Left lung (tissue), 10 donors: Measurements from ENCODE around the gene HBB. TPM values are rescaled to one million over a fixed set of nuclear protein-coding genes. Genes with fewer than 3 reads are reported as not detected.

ENCODE experiments used
- ATAC-seq: fragments of 200-7000 bp; cut with Tn5 transposase; one replicate; pipeline ENCODE4 v1.9.1; 2020; ENCODE audit warnings: moderate library complexity
- DNase-seq, 4 donors: peaks; one replicate each; pipeline ENCODE4 v3.0.0-alpha.2; 2013 to 2020
- H3K27ac ChIP-seq, 2 donors: fragments of 200-600 bp; sonication (generic) in 1 of 2; one replicate each; pipeline versions ENCODE4 v1.5.0 to v1.8.0; 2020 to 2021
- H3K27me3 ChIP-seq, 2 donors: fragments of 200-600 bp; sonication (generic) in 1 of 2; one replicate each; pipeline versions ENCODE4 v1.5.0 to v1.8.0; 2020 to 2021
- H3K36me3 ChIP-seq, 2 donors: fragments of 200-600 bp; sonication (generic) in 1 of 2; one replicate each; pipeline versions ENCODE4 v1.5.0 to v1.8.0; 2020 to 2021
- H3K4me1 ChIP-seq, 2 donors: fragments of 200-600 bp; one replicate each; pipeline ENCODE4 v1.8.0; 2021
- H3K4me3 ChIP-seq, 2 donors: fragments of 200-600 bp; sonication (generic) in 1 of 2; one replicate each; pipeline versions ENCODE4 v1.5.0 to v1.8.0; 2020 to 2021; ENCODE audit warnings: mild to moderate bottlenecking in 1 of 2
- H3K9me3 ChIP-seq, 2 donors: fragments of 200-600 bp; sonication (generic) in 1 of 2; one replicate each; pipeline versions ENCODE4 v1.5.0 to v1.8.0; 2020 to 2021
- intact Hi-C, 2 donors: fragments of 100-400 bp; cut with DNase I; formaldehyde crosslinking; loops; one replicate each; pipeline versions ENCODE4 v1.11.2 to v1.14.2; 2022
- polyA plus RNA-seq, 6 donors: library from polyadenylated mRNA; unstranded; fragments of 120-200 nt; gene quantifications; one replicate each; pipeline ENCODE4 v1.2.1, GENCODE V29; 2013; ENCODE audit not compliant: insufficient read length in 6 of 6
- total RNA-seq, 2 donors: library from RNA; stranded (reverse); fragmentation: NEBNext Ultra II Directional; extraction: Animal tissue kit (Norgen Biotek cat#: 25700); gene quantifications; one replicate each; pipeline ENCODE4 v1.2.1, GENCODE V29; 2021
- TF ChIP-seq, protein P1 (sequence below), 2 donors: fragments of 200-600 bp; sonication (generic) in 1 of 2; IDR thresholded peaks; one replicate each; pipeline versions ENCODE4 v1.5.0 to v1.8.0; 2021; ENCODE audit warnings: antibody characterized with exemption in 2 of 2
- donor health status: DM: no; HTN: yes; CAD: no.
- donor health status: DM: no; HTN: no; CAD: no.

The HBB gene
- total and polyA plus RNA-seq, 8 donors, result 137 to 967 (median 260) TPM

- ATAC-seq (no peak), DNase-seq (no peak)
- no peak overlapping the region for H3K4me3 ChIP-seq
- no peak overlapping the region for H3K27ac ChIP-seq
- no peaks in the 10 kb centered on the region for H3K27me3 ChIP-seq
- TF ChIP-seq, protein P1, sequence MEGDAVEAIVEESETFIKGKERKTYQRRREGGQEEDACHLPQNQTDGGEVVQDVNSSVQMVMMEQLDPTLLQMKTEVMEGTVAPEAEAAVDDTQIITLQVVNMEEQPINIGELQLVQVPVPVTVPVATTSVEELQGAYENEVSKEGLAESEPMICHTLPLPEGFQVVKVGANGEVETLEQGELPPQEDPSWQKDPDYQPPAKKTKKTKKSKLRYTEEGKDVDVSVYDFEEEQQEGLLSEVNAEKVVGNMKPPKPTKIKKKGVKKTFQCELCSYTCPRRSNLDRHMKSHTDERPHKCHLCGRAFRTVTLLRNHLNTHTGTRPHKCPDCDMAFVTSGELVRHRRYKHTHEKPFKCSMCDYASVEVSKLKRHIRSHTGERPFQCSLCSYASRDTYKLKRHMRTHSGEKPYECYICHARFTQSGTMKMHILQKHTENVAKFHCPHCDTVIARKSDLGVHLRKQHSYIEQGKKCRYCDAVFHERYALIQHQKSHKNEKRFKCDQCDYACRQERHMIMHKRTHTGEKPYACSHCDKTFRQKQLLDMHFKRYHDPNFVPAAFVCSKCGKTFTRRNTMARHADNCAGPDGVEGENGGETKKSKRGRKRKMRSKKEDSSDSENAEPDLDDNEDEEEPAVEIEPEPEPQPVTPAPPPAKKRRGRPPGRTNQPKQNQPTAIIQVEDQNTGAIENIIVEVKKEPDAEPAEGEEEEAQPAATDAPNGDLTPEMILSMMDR (IDR thresholded peaks at IDR 0.05), result no peak
- intact Hi-C loops, result no loop called here
- no peaks in the 10 kb centered on the region for H3K4me1 ChIP-seq
- H3K9me3 ChIP-seq, result no peaks in the 10 kb centered on the region
- no peaks in the 10 kb centered on the region for H3K36me3 ChIP-seq
These were observed 10.5 kb upstream of the HBB start for GRCh38 chr11:5237420-5237819.

DNA sequence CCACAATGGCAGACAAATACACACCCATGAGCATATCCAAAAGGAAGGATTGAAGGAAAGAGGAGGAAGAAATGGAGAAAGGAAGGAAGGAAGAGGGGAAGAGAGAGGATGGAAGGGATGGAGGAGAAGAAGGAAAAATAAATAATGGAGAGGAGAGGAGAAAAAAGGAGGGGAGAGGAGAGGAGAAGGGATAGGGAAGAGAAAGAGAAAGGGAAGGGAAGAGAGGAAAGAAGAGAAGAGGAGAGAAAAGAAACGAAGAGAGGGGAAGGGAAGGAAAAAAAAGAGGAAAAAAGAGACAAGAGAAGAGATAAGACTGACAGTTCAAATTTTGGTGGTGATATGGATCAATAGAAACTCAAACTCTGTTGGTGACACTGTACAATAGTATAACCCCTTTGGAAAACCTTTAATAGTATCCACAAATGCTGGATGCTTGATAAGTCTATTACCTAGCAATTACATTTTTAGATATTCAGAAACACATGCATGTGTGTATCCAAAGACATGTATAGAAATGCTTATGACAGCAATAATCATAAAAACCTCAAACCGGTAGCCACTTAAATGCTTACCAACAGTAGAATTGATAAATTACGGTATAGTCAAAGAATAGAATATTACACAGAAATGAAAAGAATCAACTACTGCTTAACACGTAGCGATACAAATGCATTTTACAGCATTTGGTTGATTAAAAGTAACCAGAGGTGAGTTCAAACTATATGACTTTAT lies 8.7 kb upstream of the HBB start:
- H3K27ac ChIP-seq, result no peak overlapping the region

DNA sequence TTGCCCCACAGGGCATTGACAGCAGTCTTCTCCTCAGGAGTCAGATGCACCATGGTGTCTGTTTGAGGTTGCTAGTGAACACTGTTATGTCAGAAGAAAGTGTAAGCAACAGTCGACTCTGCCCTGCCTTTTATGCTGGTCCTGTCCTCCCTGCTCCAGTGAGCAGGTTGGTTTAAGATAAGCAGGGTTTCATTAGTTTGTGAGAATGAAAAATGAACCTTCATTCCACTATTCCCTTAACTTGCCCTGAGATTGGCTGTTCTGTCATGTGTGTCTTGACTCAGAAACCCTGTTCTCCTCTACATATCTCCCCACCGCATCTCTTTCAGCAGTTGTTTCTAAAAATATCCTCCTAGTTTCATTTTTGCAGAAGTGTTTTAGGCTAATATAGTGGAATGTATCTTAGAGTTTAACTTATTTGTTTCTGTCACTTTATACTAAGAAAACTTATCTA lies 7.5 kb upstream of the HBB start, which contains the start of gene HBD:
TSS of gene HBD (minus strand) at position 103 of the 454 bp plus-strand sequence. CDS start at position 53, 50 bp downstream.
- TF ChIP-seq, protein P1 (IDR thresholded peaks at IDR 0.05), result no peak
- DNase-seq (no peak), ATAC-seq (no peak)
- intact Hi-C loops, result no loop called here
- H3K36me3 ChIP-seq, result no peaks in the 10 kb centered on the region
- no peaks in the 10 kb centered on the region for H3K4me1 ChIP-seq
- no peaks in the 10 kb centered on the region for H3K27me3 ChIP-seq
- no peak within 1 kb of the TSS for H3K4me3 ChIP-seq
- H3K27ac ChIP-seq, result no peak within 1 kb of the TSS
- no peaks in the 10 kb centered on the region for H3K9me3 ChIP-seq

More for the DNA sequence above, 8.7 kb upstream of the HBB start:
- H3K27me3 ChIP-seq, result no peaks in the 10 kb centered on the region
- TF ChIP-seq, protein P1 (IDR thresholded peaks at IDR 0.05), result no peak
- intact Hi-C loops, result no loop called here
- no peak overlapping the region for H3K4me3 ChIP-seq
- no peaks in the 10 kb centered on the region for H3K4me1 ChIP-seq
- ATAC-seq, result no peak
- no peaks in the 10 kb centered on the region for H3K9me3 ChIP-seq
- no peak for DNase-seq
- no peaks in the 10 kb centered on the region for H3K36me3 ChIP-seq

GRCh38 chr11:5233307-5233706 lies 6.4 kb upstream of the HBB start:
- intact Hi-C loops, result no loop called here
- no peaks in the 10 kb centered on the region for H3K9me3 ChIP-seq
- no peaks in the 10 kb centered on the region for H3K27me3 ChIP-seq
- no peak overlapping the region for H3K4me3 ChIP-seq
- no peak overlapping the region for H3K27ac ChIP-seq
- no peak for ATAC-seq
- TF ChIP-seq, protein P1 (IDR thresholded peaks at IDR 0.05), result no peak
- H3K36me3 ChIP-seq, result no peaks in the 10 kb centered on the region
- H3K4me1 ChIP-seq, result no peaks in the 10 kb centered on the region
- no peak for DNase-seq

GRCh38 chr11:5232821-5233220 lies 6.0 kb upstream of the HBB start:
- Histone ChIP-seq H3K27ac (no peak overlapping the region), H3K4me3 (no peak overlapping the region), H3K9me3 (no peaks in the 10 kb centered on the region), H3K36me3 (no peaks in the 10 kb centered on the region), H3K4me1 (no peaks in the 10 kb centered on the region), H3K27me3 (no peaks in the 10 kb centered on the region)
- TF ChIP-seq, protein P1 (IDR thresholded peaks at IDR 0.05), result no peak
- DNase-seq, result no peak
- intact Hi-C loops, result no loop called here
- ATAC-seq, result no peak
